Heart left ventricle (tissue), 16 donors: ENCODE measurements around the gene STEAP2. TPM values are rescaled to one million over a fixed set of nuclear protein-coding genes. Genes with fewer than 3 reads are reported as not detected.

ENCODE experiments used
- ATAC-seq, 4 donors: fragments of 200-7000 bp; cut with Tn5 transposase; one replicate each; pipeline ENCODE4 v1.9.1; 2020 to 2022; ENCODE audit warnings: moderate library complexity in 4 of 4, mild to moderate bottlenecking in 3 of 4, moderate number of reproducible peaks in 1 of 4
- DNase-seq, 5 donors: peaks; one replicate each; pipeline ENCODE4 v3.0.0-alpha.2; 2020
- H3K27ac ChIP-seq, 12 donors: fragments of 200-600 bp; sonication (generic) in 4 of 12; one replicate each; pipeline versions ENCODE4 v1.5.0 to v1.8.0; 2016 to 2022; ENCODE audit warnings: mild to moderate bottlenecking in 2 of 12
- H3K27me3 ChIP-seq, 9 donors: fragments of 200-600 bp; sonication (generic) in 2 of 9; one replicate each; pipeline versions ENCODE4 v1.5.1 to v1.8.0; 2016 to 2022; ENCODE audit warnings: mild to moderate bottlenecking in 3 of 9
- H3K36me3 ChIP-seq, 9 donors: fragments of 200-600 bp; sonication (generic) in 2 of 9; one replicate each; pipeline versions ENCODE4 v1.5.0 to v1.8.0; 2018 to 2022; ENCODE audit warnings: mild to moderate bottlenecking in 2 of 9
- H3K4me1 ChIP-seq, 12 donors: fragments of 200-600 bp; sonication (generic) in 4 of 12; one replicate each; pipeline versions ENCODE4 v1.5.0 to v1.8.0; 2016 to 2022; ENCODE audit warnings: mild to moderate bottlenecking in 3 of 12
- H3K4me3 ChIP-seq, 12 donors: fragments of 200-600 bp; sonication (generic) in 4 of 12; one replicate each; pipeline versions ENCODE4 v1.5.0 to v1.8.0; 2017 to 2022; ENCODE audit warnings: mild to moderate bottlenecking in 9 of 12, moderate library complexity in 4 of 12
- H3K9me3 ChIP-seq, 12 donors: fragments of 200-600 bp; sonication (generic) in 4 of 12; one replicate each; pipeline versions ENCODE4 v1.5.0 to v1.8.0; 2016 to 2022; ENCODE audit warnings: mild to moderate bottlenecking in 1 of 12
- POLR2A ChIP-seq, 2 donors: fragments of 450-650 bp; IDR thresholded peaks; one replicate each; pipeline ENCODE4 v1.6.1; 2017; ENCODE audit warnings: antibody characterized with exemption in 2 of 2, mild to moderate bottlenecking in 2 of 2, moderate library complexity in 2 of 2
- WGBS, 4 donors: extraction: QIAGEN DNeasy Blood & Tissue Kit in 2 of 4; methylation state at CpG; one replicate each; pipeline versions ENCODE4 v1.1.5 to v1.1.7; 2013 to 2018; 5-methylcytosine and 5-hydroxymethylcytosine counted together
- intact Hi-C, 10 donors: fragments of 100-400 bp; cut with DNase I; formaldehyde crosslinking; loops; one replicate each; pipeline versions ENCODE4 v1.11.1 to v1.14.2; 2022
- polyA plus RNA-seq, 2 donors: library from polyadenylated mRNA; stranded (reverse); fragments of 200-250 nt; gene quantifications; one replicate each; pipeline ENCODE4 v1.2.3, GENCODE V29; 2013
- total RNA-seq, 9 donors: library from RNA; depleted of rRNA in 2 of 9; stranded (reverse); fragments of >200 nt in 2 of 9; fragmentation: NEBNext Ultra II Directional in 3 of 9; extraction: Animal tissue kit (Norgen Biotek cat#: 25700) in 3 of 9; gene quantifications; one replicate each; pipeline versions ENCODE4 v1.1.0 to v1.2.4, GENCODE V29; 2016 to 2023
- TF ChIP-seq, protein P1 (sequence below), 12 donors: fragments of 200-600 bp; sonication (generic) in 4 of 12; IDR thresholded peaks; one replicate each; pipeline versions ENCODE4 v1.5.0 to v1.8.0; 2018 to 2022; ENCODE audit warnings: antibody characterized with exemption in 12 of 12, mild to moderate bottlenecking in 5 of 12
- donor health status: ischemic (EF 13 %, LVEDD 7.1; RV severe dilation, severe dysfunction).
- donor health status: healthy with polysubstance abuse.
- donor health status: DM: no; HTN: yes; CAD: no.
- donor health status: DM: no; HTN: no; CAD: no.
- donor health status: ischemic (EF 25% LVEDD 6.9; RV normal size, moderate dysfunction).
- donor health status: ischemic (EF 25% LVEDD 5.7; RV mildly dilated, moderate dysfunction).
- donor health status: healthy.
- donor health status: DM: yes; HTN: yes; CAD: no.
- donor health status: ischemic (EF 35%, LVEDD 5.7; RV mildly dilated, moderate dysfunction).
- donor health status: nonischemic (EF 11% LVEDD 7.7; RV severe dilation, severe dysfunction).
- donor health status: DM: yes; HTN: yes; CAD: no.
- donor health status: PGD.
- donor health status: ischemic (EF 29% LVEDD 5.4; RV normal size, mild dysfunction).
- donor health status: nonischemic (EF 23%, LVEDD 6.1; RV moderate dilation, normal function).

The STEAP2 gene
- total and polyA plus RNA-seq, 11 donors: 1.4 to 16.7 (median 7.3) TPM

DNA sequence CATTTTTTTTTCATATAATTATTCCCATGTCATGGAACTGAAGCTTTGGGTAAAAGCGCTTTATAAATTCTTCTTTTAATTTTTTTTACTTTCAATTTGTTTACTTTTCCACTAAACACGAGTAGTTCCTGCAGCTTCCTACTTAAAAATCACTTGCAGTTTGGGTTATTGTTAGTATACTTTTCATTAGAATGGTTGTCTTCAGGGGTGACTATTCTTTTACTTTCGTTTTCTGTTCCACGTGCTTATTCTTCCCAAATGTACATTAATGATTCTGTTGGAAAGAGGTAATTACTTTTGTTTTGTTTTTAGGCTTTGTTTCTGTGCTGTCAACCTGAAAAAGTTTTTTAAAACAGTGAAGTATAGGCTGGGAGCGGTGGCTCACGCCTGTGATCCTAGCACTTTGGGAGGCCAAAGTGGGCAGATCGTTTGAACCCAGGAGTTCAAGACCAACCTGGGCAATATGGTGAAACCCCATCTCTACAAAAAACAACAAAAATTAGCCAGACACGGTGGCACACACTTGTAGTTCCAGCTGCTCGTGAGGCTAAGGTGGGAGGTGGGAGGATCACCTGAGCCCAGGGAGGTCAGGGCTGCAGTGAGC, 28.2 kb downstream of the STEAP2 start:
- DNase-seq: no peak
- no peak overlapping the region for H3K27ac ChIP-seq
- intact Hi-C loops: loop anchor here in 2 of 10 donors (10.0 kb wide), 2 partner anchors 75 to 185 kb away; no protein-coding TSS in a partner anchor
- H3K27me3 ChIP-seq: no peaks in the 10 kb centered on the region
- TF ChIP-seq, protein P1, sequence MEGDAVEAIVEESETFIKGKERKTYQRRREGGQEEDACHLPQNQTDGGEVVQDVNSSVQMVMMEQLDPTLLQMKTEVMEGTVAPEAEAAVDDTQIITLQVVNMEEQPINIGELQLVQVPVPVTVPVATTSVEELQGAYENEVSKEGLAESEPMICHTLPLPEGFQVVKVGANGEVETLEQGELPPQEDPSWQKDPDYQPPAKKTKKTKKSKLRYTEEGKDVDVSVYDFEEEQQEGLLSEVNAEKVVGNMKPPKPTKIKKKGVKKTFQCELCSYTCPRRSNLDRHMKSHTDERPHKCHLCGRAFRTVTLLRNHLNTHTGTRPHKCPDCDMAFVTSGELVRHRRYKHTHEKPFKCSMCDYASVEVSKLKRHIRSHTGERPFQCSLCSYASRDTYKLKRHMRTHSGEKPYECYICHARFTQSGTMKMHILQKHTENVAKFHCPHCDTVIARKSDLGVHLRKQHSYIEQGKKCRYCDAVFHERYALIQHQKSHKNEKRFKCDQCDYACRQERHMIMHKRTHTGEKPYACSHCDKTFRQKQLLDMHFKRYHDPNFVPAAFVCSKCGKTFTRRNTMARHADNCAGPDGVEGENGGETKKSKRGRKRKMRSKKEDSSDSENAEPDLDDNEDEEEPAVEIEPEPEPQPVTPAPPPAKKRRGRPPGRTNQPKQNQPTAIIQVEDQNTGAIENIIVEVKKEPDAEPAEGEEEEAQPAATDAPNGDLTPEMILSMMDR (IDR thresholded peaks at IDR 0.05): no peak
- TF ChIP-seq POLR2A (IDR thresholded peaks at IDR 0.05): no peak
- 74 to 81% (median 77%) methylated on average over 9 of the region's 9 CpGs for WGBS, 4 donors
- H3K36me3 ChIP-seq: peaks cover 0 to 1% (median 0%) of the 10 kb centered on the region in 9 donors
- ATAC-seq: no peak
- H3K9me3 ChIP-seq: no peaks in the 10 kb centered on the region
- H3K4me3 ChIP-seq: no peak overlapping the region
- H3K4me1 ChIP-seq: peaks cover 0 to 10% (median 1%) of the 10 kb centered on the region in 12 donors

DNA sequence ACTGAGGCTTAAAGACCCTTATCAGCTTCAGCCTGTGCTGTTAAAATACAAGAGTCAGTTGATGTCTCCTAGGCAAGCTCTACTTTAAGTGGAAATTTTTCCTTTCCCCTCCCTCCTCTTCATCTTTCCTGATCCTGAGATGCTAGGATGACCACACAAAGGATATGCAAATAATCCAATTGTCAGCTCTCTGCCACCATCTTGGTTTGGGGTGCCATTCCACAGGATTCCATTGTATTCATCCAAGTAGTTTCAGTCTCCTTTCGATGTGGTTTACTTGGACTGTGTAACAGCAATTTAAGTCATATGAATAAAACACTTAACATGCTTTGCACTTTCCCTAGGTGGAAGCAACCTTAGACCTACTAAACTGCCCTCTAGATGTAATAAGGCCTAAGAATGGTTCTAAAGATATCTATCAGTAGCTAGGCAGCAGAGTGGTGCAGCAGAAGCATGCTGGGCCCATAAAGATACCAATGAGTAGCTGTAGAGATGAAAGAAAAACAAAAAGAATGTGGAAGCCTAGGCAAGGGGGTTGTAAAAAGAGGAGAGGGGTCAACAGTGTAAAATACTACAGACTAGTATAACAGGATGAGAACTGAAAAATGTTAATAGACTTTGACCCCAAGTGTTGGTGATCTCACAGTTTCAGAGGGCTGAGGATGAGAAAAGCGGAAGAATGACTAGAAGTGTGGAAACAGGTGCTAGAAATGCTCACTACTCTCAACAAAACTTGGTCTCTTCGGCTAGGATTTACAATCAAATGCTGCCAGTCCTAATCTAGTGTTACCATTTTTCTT, 31.0 kb downstream of the STEAP2 start:
- Histone ChIP-seq H3K4me3 (no peak overlapping the region), H3K9me3 (no peaks in the 10 kb centered on the region), H3K27ac (no peak overlapping the region), H3K4me1 (peaks cover 0 to 20% (median 13%) of the 10 kb centered on the region in 12 donors), H3K36me3 (no peaks in the 10 kb centered on the region), H3K27me3 (peaks cover 0 to 9% (median 0%) of the 10 kb centered on the region in 9 donors)
- no peak for TF ChIP-seq POLR2A (IDR thresholded peaks at IDR 0.05)
- WGBS, 4 donors: 85 to 89% (median 87%) methylated on average over 3 of the region's 3 CpGs
- intact Hi-C loops: loop anchor here in 2 of 10 donors (10.0 kb wide), 2 partner anchors 78 to 182 kb away; no protein-coding TSS in a partner anchor
- DNase-seq: no peak
- ATAC-seq: no peak

DNA sequence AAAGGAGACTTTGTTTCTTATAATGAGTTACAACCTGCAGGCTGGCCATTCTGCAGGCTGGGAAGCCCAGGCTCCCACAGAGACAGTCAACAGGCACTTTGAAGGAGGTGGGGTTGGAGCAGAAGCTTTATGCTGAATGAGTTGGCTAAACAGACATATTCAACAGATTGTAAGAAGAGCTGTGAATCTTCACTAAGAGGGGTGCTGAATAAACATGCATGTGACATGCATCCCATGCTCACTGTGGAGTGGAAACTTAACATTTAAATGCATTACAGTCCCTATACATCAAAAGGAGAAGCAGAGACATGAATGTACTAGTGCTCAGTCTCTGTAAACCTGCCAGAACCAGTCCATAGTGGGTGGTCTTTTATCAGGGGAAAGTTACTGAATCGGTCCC, 32.0 kb downstream of the STEAP2 start:
- 21 to 32% (median 25%) methylated on average over 1 of the region's 1 CpG for WGBS, 4 donors
- no peak for ATAC-seq
- Histone ChIP-seq H3K36me3 (no peaks in the 10 kb centered on the region), H3K4me1 (peaks cover 0 to 20% (median 13%) of the 10 kb centered on the region in 12 donors), H3K4me3 (no peak overlapping the region), H3K27me3 (peaks cover 0 to 9% (median 0%) of the 10 kb centered on the region in 9 donors), H3K9me3 (no peaks in the 10 kb centered on the region), H3K27ac (no peak overlapping the region)
- intact Hi-C loops: loop anchor here in 2 of 10 donors (10.0 kb wide), 2 partner anchors 79 to 181 kb away; no protein-coding TSS in a partner anchor
- DNase-seq: no peak
- TF ChIP-seq POLR2A (IDR thresholded peaks at IDR 0.05): no peak
- TF ChIP-seq, protein P1 (IDR thresholded peaks at IDR 0.05): no peak

DNA sequence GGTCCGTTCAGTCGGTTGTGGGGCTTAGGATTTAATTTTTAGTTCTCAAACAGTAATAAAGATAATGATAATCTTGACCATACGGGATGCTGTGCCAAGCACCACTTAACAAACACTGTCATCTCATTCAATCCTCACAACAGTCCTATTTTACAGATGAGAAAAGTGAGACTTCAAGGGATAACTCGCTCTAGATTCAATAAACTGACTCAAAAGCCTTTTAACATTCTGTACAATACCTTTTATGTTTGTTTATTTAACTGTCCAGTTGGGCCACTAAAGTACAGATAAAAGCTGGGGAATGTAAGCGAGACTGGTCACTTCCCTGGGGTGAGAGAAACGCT, 33.0 kb downstream of the STEAP2 start:
- no peaks in the 10 kb centered on the region for H3K9me3 ChIP-seq
- peaks cover 0 to 9% (median 0%) of the 10 kb centered on the region in 9 donors for H3K27me3 ChIP-seq
- ATAC-seq: no peak
- peaks cover 0 to 19% (median 13%) of the 10 kb centered on the region in 12 donors for H3K4me1 ChIP-seq
- peak overlapping the region; percentile 72 to 97 (median 86) for H3K4me3 ChIP-seq
- TF ChIP-seq, protein P1 (IDR thresholded peaks at IDR 0.05): no peak
- TF ChIP-seq POLR2A (IDR thresholded peaks at IDR 0.05): no peak
- WGBS, 4 donors: 7 to 16% (median 12%) methylated on average over 6 of the region's 6 CpGs
- intact Hi-C loops: loop anchor here in 2 of 10 donors (10.0 kb wide), 2 partner anchors 80 to 180 kb away; no protein-coding TSS in a partner anchor
- no peaks in the 10 kb centered on the region for H3K36me3 ChIP-seq
- no peak for DNase-seq
- peak overlapping the region in 5 of 12 donors; percentile 6 to 75 (median 43) for H3K27ac ChIP-seq
